IPS-15b (cell line): Measurements from ENCODE around the gene RHCE.
"Not testable (repeated sequence)": the region's sequence is repeated elsewhere in the genome, so short reads cannot be mapped to it uniquely, and the experiment has no call there.

ENCODE experiments used
- H3K27me3 ChIP-seq: one replicate; pipeline ENCODE4 v1.6.1; 2013; ENCODE audit warnings: low read length; ENCODE audit not compliant: control insufficient read depth, insufficient read depth
- H3K36me3 ChIP-seq: one replicate; pipeline ENCODE4 v1.6.1; 2013; ENCODE audit warnings: low read length; ENCODE audit not compliant: control insufficient read depth, insufficient read depth
- H3K4me1 ChIP-seq: one replicate; pipeline ENCODE4 v1.6.1; 2013; ENCODE audit warnings: mild to moderate bottlenecking, low read length; ENCODE audit not compliant: control insufficient read depth, insufficient read depth
- H3K4me3 ChIP-seq: one replicate; pipeline ENCODE4 v1.5.1; 2013; ENCODE audit warnings: low read depth, low read length
- H3K9ac ChIP-seq: one replicate; pipeline ENCODE4 v1.6.1; 2013; ENCODE audit warnings: low read depth, mild to moderate bottlenecking, low read length
- H3K9me3 ChIP-seq: one replicate; pipeline ENCODE4 v1.6.1; 2013; ENCODE audit warnings: mild to moderate bottlenecking, low read length; ENCODE audit not compliant: control insufficient read depth, insufficient read depth

Gene RHCE

GRCh38 chr1:25414157-25414556 lies 6.5 kb downstream of the RHCE start:
- not testable (repeated sequence) for H3K27me3 ChIP-seq, H3K9ac ChIP-seq, H3K4me3 ChIP-seq, H3K4me1 ChIP-seq, H3K36me3 ChIP-seq, H3K9me3 ChIP-seq

GRCh38 chr1:25412872-25413623 lies 7.6 kb downstream of the RHCE start:
- not testable (repeated sequence) for H3K9ac ChIP-seq, H3K9me3 ChIP-seq, H3K36me3 ChIP-seq, H3K4me1 ChIP-seq, H3K4me3 ChIP-seq, H3K27me3 ChIP-seq

- H3K27me3 ChIP-seq, H3K36me3 ChIP-seq, H3K4me1 ChIP-seq, H3K9me3 ChIP-seq, H3K4me3 ChIP-seq, H3K9ac ChIP-seq: not testable (repeated sequence)
These were observed 10.8 kb downstream of the RHCE start for GRCh38 chr1:25409641-25410427.

GRCh38 chr1:25405731-25406305 lies 14.8 kb downstream of the RHCE start:
- H3K4me3 ChIP-seq, H3K9me3 ChIP-seq, H3K9ac ChIP-seq: not testable (repeated sequence)

GRCh38 chr1:25402947-25403803 lies 17.4 kb downstream of the RHCE start:
- not testable (repeated sequence) for H3K9ac ChIP-seq, H3K36me3 ChIP-seq, H3K4me1 ChIP-seq, H3K27me3 ChIP-seq, H3K4me3 ChIP-seq, H3K9me3 ChIP-seq

More at GRCh38 chr1:25405731-25406305, 14.8 kb downstream of the RHCE start:
- not testable (repeated sequence) for H3K36me3 ChIP-seq, H3K27me3 ChIP-seq, H3K4me1 ChIP-seq

DNA sequence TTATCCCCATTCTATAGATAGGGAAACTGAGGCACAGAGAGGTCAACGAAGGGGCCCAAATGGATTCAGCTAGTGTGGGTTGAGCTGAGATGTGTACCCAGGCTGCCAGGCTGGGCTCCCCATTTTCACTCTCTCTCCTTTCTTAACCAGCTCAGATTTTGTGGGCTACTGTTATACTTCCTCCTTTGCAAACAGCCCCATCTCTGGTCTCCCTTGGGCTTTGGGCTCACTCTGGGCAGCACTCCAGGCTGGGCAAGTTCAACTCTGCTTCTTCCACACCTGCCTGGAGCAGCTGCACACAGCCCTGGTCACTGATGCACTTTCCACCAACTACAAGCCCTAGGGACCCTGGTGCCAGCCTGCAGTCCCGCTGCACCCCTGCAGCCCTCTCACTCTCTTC lies 22.5 kb downstream of the RHCE start:
- H3K9me3 ChIP-seq, H3K27me3 ChIP-seq, H3K4me1 ChIP-seq, H3K36me3 ChIP-seq, H3K9ac ChIP-seq, H3K4me3 ChIP-seq: not testable (repeated sequence)

DNA sequence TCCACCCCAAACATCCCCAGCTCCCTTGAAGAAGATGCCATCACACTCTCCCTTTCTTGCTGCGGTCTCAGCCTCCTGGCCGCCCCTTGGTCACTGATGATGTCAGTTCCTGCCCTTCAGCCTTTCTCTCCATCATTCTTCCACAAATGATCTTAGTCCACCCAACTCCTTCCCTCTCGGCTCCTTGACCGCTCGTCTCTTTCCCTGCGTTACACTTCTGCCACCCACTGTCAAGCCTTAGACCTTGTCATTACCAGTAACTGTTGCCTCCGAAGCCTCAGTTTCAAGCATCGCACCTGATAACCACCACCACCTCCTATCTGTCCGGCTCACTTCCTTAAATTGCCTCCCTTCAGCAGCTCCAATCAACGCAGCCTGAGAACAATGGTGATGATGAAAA lies 23.1 kb downstream of the RHCE start:
- H3K9me3 ChIP-seq, H3K36me3 ChIP-seq, H3K4me1 ChIP-seq, H3K4me3 ChIP-seq, H3K9ac ChIP-seq, H3K27me3 ChIP-seq: not testable (repeated sequence)

GRCh38 chr1:25392841-25393240 lies 27.8 kb downstream of the RHCE start:
- no peaks in the 10 kb centered on the region for H3K27me3 ChIP-seq
- H3K4me1 ChIP-seq, result no peaks in the 10 kb centered on the region
- no peak overlapping the region for H3K9ac ChIP-seq
- no peaks in the 10 kb centered on the region for H3K9me3 ChIP-seq
- H3K4me3 ChIP-seq, result no peak overlapping the region
- H3K36me3 ChIP-seq, result no peaks in the 10 kb centered on the region

GRCh38 chr1:25389721-25390120 lies 30.9 kb downstream of the RHCE start:
- H3K9me3 ChIP-seq, H3K36me3 ChIP-seq, H3K4me3 ChIP-seq, H3K27me3 ChIP-seq, H3K9ac ChIP-seq, H3K4me1 ChIP-seq: not testable (repeated sequence)

- not testable (repeated sequence) for H3K36me3 ChIP-seq, H3K4me1 ChIP-seq
These were observed 31.9 kb downstream of the RHCE start for GRCh38 chr1:25388691-25389090.

GRCh38 chr1:25387096-25387495 lies 33.5 kb downstream of the RHCE start:
- not testable (repeated sequence) for H3K9ac ChIP-seq, H3K4me3 ChIP-seq, H3K27me3 ChIP-seq, H3K36me3 ChIP-seq, H3K4me1 ChIP-seq, H3K9me3 ChIP-seq

More at GRCh38 chr1:25388691-25389090, 31.9 kb downstream of the RHCE start:
- not testable (repeated sequence) for H3K9ac ChIP-seq, H3K27me3 ChIP-seq, H3K9me3 ChIP-seq, H3K4me3 ChIP-seq
